CD4-positive, alpha-beta T cell treated with Interleukin-10 for 1 hour (primary cell): ENCODE data around the gene DPPA3.
"Not testable (repeated sequence)": the region's sequence is repeated elsewhere in the genome, so short reads cannot be mapped to it uniquely, and the experiment has no call there.

Experiments
- DNase-seq: peaks from one replicate; pipeline ENCODE4 v3.0.0-alpha.2; 2020

DPPA3 gene

GRCh38 chr12:7711133-7711532 lies at the start of gene DPPA3:
Gene DPPA3 (plus strand): TSS chr12:7711433. CDS start chr12:7711571, 138 bp downstream.
- DNase-seq: no peak

- no peak for DNase-seq
Measured at GRCh38 chr12:7661741-7662140, 49.5 kb upstream of the DPPA3 start.

GRCh38 chr12:7666595-7666994 lies 44.6 kb upstream of the DPPA3 start:
- no peak for DNase-seq

- DNase-seq: no peak
Measured at GRCh38 chr12:7667125-7667524, 44.1 kb upstream of the DPPA3 start.

- no peak for DNase-seq
Measured at GRCh38 chr12:7668171-7668570, 43.1 kb upstream of the DPPA3 start.

GRCh38 chr12:7675455-7675854 lies 35.8 kb upstream of the DPPA3 start:
- not testable (repeated sequence) for DNase-seq

GRCh38 chr12:7677432-7677888 lies 33.8 kb upstream of the DPPA3 start:
- peak; percentile 25 for DNase-seq

GRCh38 chr12:7678744-7679143 lies 32.5 kb upstream of the DPPA3 start:
- DNase-seq: no peak

- no peak for DNase-seq
Measured at GRCh38 chr12:7679251-7680045, 31.8 kb upstream of the DPPA3 start.

GRCh38 chr12:7681535-7681934 lies 29.7 kb upstream of the DPPA3 start:
- DNase-seq: no peak

- no peak for DNase-seq
Measured at GRCh38 chr12:7693793-7694192, 17.4 kb upstream of the DPPA3 start.

- no peak for DNase-seq
Measured at GRCh38 chr12:7694556-7695236, 16.5 kb upstream of the DPPA3 start.

- DNase-seq: no peak
Measured at GRCh38 chr12:7695237-7695560, 16.0 kb upstream of the DPPA3 start.

GRCh38 chr12:7695566-7696197 lies 15.6 kb upstream of the DPPA3 start, which contains the start of gene GDF3:
Gene GDF3 (minus strand): TSS chr12:7695775. CDS start chr12:7695728, 47 bp downstream.
- no peak for DNase-seq

- no peak for DNase-seq
Measured at GRCh38 chr12:7705846-7706245, 5.4 kb upstream of the DPPA3 start.

- DNase-seq: no peak
Measured at GRCh38 chr12:7709969-7710675, 1.1 kb upstream of the DPPA3 start.

GRCh38 chr12:7712841-7713442 lies 1.7 kb downstream of the DPPA3 start:
- no peak for DNase-seq

GRCh38 chr12:7716381-7716780 lies 5.1 kb downstream of the DPPA3 start:
- no peak for DNase-seq

GRCh38 chr12:7719946-7720730 lies 8.9 kb downstream of the DPPA3 start:
- no peak for DNase-seq

GRCh38 chr12:7723926-7724325 lies 12.7 kb downstream of the DPPA3 start:
- no peak for DNase-seq

GRCh38 chr12:7729746-7730145 lies 18.5 kb downstream of the DPPA3 start:
- no peak for DNase-seq

GRCh38 chr12:7730984-7731383 lies 19.8 kb downstream of the DPPA3 start:
- not testable (repeated sequence) for DNase-seq
